A549 (cell line): ENCODE data around the gene MAGEB2. TPM values are rescaled to one million over a fixed set of nuclear protein-coding genes. Genes with fewer than 3 reads are reported as not detected.

ENCODE experiments used
- ATAC-seq, 2 experiments: fragments of 200-7000 bp in 1 of 2; fragments of >200 bp in 1 of 2; cut with Nextera tagmentation in 1 of 2; cut with Tn5 transposase in 1 of 2; 3 replicates each; pipeline versions ENCODE4 v1.8.0 to v1.9.1; 2018 to 2020; ENCODE audit warnings: mild to moderate bottlenecking in 1 of 2, moderate library complexity in 1 of 2
- CTCF ChIA-PET: fragments of 300-600 bp; sonication (Branson Sonifier 250); formaldehyde crosslinking; extraction: SDS; loops from one replicate; lab custom pipeline; 2021; ENCODE audit warnings: antibody characterized with exemption, inconsistent platforms; lab: Yijun Ruan, JAX
- POLR2A ChIA-PET: fragments of 350-600 bp; formaldehyde crosslinking; extraction: SDS; loops from one replicate; lab custom pipeline; 2021; ENCODE audit warnings: antibody characterized with exemption, inconsistent platforms; lab: Yijun Ruan, JAX
- DNase-seq, 2 experiments: peaks; one replicate each; pipeline versions ENCODE4 v3.0.0 to v3.0.0-alpha.2; 2011 to 2016; ENCODE audit warnings: low read depth in 1 of 2, low spot score in 1 of 2
- FAIRE-seq: peaks from 2 replicates; lab custom pipeline; 2011; peaks lifted over from hg19 to GRCh38; lab: Jason Lieb, UNC
- H3K27ac ChIP-seq, 2 experiments: fragments of >200 bp; sonication (Bioruptor Twin); formaldehyde crosslinking; 3 replicates each; pipeline ENCODE4 v1.5.1; 2016 to 2017
- H3K4me1 ChIP-seq: fragments of >200 bp; sonication (Bioruptor Twin); formaldehyde crosslinking; 3 replicates; pipeline ENCODE4 v1.6.1; 2016
- H3K4me2 ChIP-seq: fragments of >200 bp; sonication (Bioruptor Twin); formaldehyde crosslinking; 3 replicates; pipeline ENCODE4 v1.6.1; 2016
- H3K4me3 ChIP-seq: fragments of >200 bp; sonication (Bioruptor Twin); formaldehyde crosslinking; 3 replicates; pipeline ENCODE4 v1.5.1; 2016
- H3K9me3 ChIP-seq: fragments of >200 bp; sonication (Bioruptor Twin); formaldehyde crosslinking; 3 replicates; pipeline ENCODE4 v1.6.1; 2016
- ATOH8 ChIP-seq: fragments of 250-450 bp; sonication (Bioruptor Pico); IDR thresholded peaks from 2 replicates; pipeline ENCODE4 v1.5.0; 2020; ENCODE audit warnings: low read depth, mild to moderate bottlenecking, moderate library complexity
- BHLHE40 ChIP-seq: IDR thresholded peaks from 2 replicates; pipeline ENCODE4 v1.6.1; 2012; ENCODE audit warnings: low read depth, low read length, inconsistent platforms
- CBX2 ChIP-seq: fragments of 200-600 bp; sonication (generic); IDR thresholded peaks from 2 replicates; pipeline ENCODE4 v1.6.1; 2016; ENCODE audit warnings: low read depth, mild to moderate bottlenecking, borderline replicate concordance
- CEBPB ChIP-seq, 2 experiments: fragments of >200 bp in 1 of 2; sonication (Bioruptor Twin) in 1 of 2; formaldehyde crosslinking in 1 of 2; IDR thresholded peaks; 2 replicates each; pipeline ENCODE4 v1.6.1; 2012 to 2016
- CHD4 ChIP-seq: fragments of 200-600 bp; sonication (generic); IDR thresholded peaks from 2 replicates; pipeline ENCODE4 v1.6.1; 2016; ENCODE audit warnings: antibody characterized with exemption, mild to moderate bottlenecking, borderline replicate concordance
- EHMT2 ChIP-seq: fragments of 200-600 bp; sonication (generic); IDR thresholded peaks from 2 replicates; pipeline ENCODE4 v1.6.1; 2016; ENCODE audit warnings: antibody characterized with exemption, low read depth, mild to moderate bottlenecking, moderate library complexity
- ESRRA ChIP-seq: fragments of 150-350 bp; IDR thresholded peaks from 2 replicates; pipeline ENCODE4 v1.6.1; 2014; ENCODE audit warnings: mild to moderate bottlenecking, low read length, borderline replicate concordance
- FOSB ChIP-seq: fragments of 250-450 bp; sonication (Bioruptor Pico); IDR thresholded peaks from 2 replicates; pipeline ENCODE4 v1.5.0; 2020; ENCODE audit warnings: mild to moderate bottlenecking, moderate library complexity
- HEYL ChIP-seq: fragments of 250-450 bp; sonication (Bioruptor Pico); IDR thresholded peaks from 2 replicates; pipeline ENCODE4 v1.8.0; 2021; ENCODE audit warnings: mild to moderate bottlenecking, moderate library complexity
- HOXB5 ChIP-seq: fragments of 250-450 bp; sonication (Bioruptor Pico); IDR thresholded peaks from 2 replicates; pipeline ENCODE4 v1.5.0; 2020; ENCODE audit warnings: mild to moderate bottlenecking, moderate library complexity
- KDM5A ChIP-seq: fragments of 200-600 bp; sonication (generic); IDR thresholded peaks from 2 replicates; pipeline ENCODE4 v1.6.1; 2016; ENCODE audit warnings: antibody characterized with exemption, mild to moderate bottlenecking
- MAFK ChIP-seq: fragments of 450-650 bp; IDR thresholded peaks from 2 replicates; pipeline ENCODE4 v1.6.1; 2014; ENCODE audit not compliant: partially characterized antibody
- MAZ ChIP-seq: fragments of 150-350 bp; IDR thresholded peaks from 2 replicates; pipeline ENCODE4 v1.6.1; 2014; ENCODE audit warnings: antibody characterized with exemption, low read depth, low read length, borderline replicate concordance
- NPAS2 ChIP-seq: fragments of 250-450 bp; sonication (Bioruptor Pico); IDR thresholded peaks from 2 replicates; pipeline ENCODE4 v1.8.0; 2022; ENCODE audit warnings: mild to moderate bottlenecking, moderate library complexity, borderline replicate concordance
- PBX3 ChIP-seq: IDR thresholded peaks from 2 replicates; pipeline ENCODE4 v1.6.1; 2012
- POLR2AphosphoS2 ChIP-seq: conservative IDR thresholded peaks from 2 replicates; pipeline ENCODE4 v1.6.1; 2012; ENCODE audit warnings: low read length, improper control_type of control experiment, inconsistent platforms
- RARB ChIP-seq: fragments of 250-450 bp; sonication (Bioruptor Pico); IDR thresholded peaks from 2 replicates; pipeline ENCODE4 v1.8.0; 2021; ENCODE audit warnings: mild to moderate bottlenecking, moderate library complexity
- RNF2 ChIP-seq: fragments of 200-600 bp; sonication (generic); IDR thresholded peaks from 2 replicates; pipeline ENCODE4 v1.6.1; 2016; ENCODE audit warnings: low read depth, mild to moderate bottlenecking, antibody characterized with exemption, moderate library complexity, borderline replicate concordance
- SMC3 ChIP-seq: fragments of >200 bp; sonication (Bioruptor Twin); formaldehyde crosslinking; IDR thresholded peaks from 3 replicates; pipeline ENCODE4 v1.6.1; 2018; ENCODE audit warnings: inconsistent platforms
- ZC3H11A ChIP-seq: fragments of 450-650 bp; IDR thresholded peaks from 2 replicates; pipeline ENCODE4 v1.6.1; 2014; ENCODE audit warnings: antibody characterized with exemption, mild to moderate bottlenecking
- ZFP36 ChIP-seq: fragments of 450-650 bp; IDR thresholded peaks from 2 replicates; pipeline ENCODE4 v1.6.1; 2014; ENCODE audit warnings: borderline replicate concordance; ENCODE audit not compliant: partially characterized antibody
- ZNF302 ChIP-seq: fragments of 250-450 bp; sonication (Bioruptor Pico); IDR thresholded peaks from 2 replicates; pipeline ENCODE4 v1.9.0; 2021; ENCODE audit warnings: inconsistent platforms, mild to moderate bottlenecking, moderate library complexity
- WGBS: methylation state at CpG from one replicate; pipeline ENCODE4 v1.1.6; 2017; ENCODE audit errors: missing lambda C conversion rate; 5-methylcytosine and 5-hydroxymethylcytosine counted together
- polyA plus RNA-seq, 4 experiments: library from polyadenylated mRNA; depleted of rRNA in 3 of 4; stranded (reverse); fragments of >200 nt; fragmentation: RNase III in 1 of 4; extraction: RNeasy Plus Mini Kit Qiagen cat#74134 plus additional on column Dnase treatment in 1 of 4; gene quantifications; 2 replicates in 3 of 4; 3 replicates in 1 of 4; pipeline ENCODE4 v1.2.3, GENCODE V29; 2011 to 2017
- TF ChIP-seq, protein P1 (sequence below): IDR thresholded peaks from 2 replicates; pipeline ENCODE4 v1.6.1; 2012
- TF ChIP-seq, protein P2 (sequence below): fragments of 200-600 bp; sonication (generic); IDR thresholded peaks from 2 replicates; pipeline ENCODE4 v1.6.1; 2016; ENCODE audit warnings: antibody characterized with exemption, mild to moderate bottlenecking, moderate library complexity
- TF ChIP-seq, protein P3 (sequence below): IDR thresholded peaks from 2 replicates; pipeline ENCODE4 v1.6.1; 2012; ENCODE audit warnings: low read depth, borderline replicate concordance

The MAGEB2 gene
- polyA plus RNA-seq, 2 of the 4 experiments (the other 2 are of a cell fraction), result 0.04 TPM; not detected in 1

- no peak for TF ChIP-seq FOSB
- TF ChIP-seq ESRRA, result no peak
- TF ChIP-seq POLR2AphosphoS2, result no peak
- no peak for TF ChIP-seq ZC3H11A
- no peak for TF ChIP-seq CBX2
- TF ChIP-seq BHLHE40, result no peak
Measured at GRCh38 chrX:30217465-30217864, 2.1 kb downstream of the MAGEB2 start (continued).

DNA sequence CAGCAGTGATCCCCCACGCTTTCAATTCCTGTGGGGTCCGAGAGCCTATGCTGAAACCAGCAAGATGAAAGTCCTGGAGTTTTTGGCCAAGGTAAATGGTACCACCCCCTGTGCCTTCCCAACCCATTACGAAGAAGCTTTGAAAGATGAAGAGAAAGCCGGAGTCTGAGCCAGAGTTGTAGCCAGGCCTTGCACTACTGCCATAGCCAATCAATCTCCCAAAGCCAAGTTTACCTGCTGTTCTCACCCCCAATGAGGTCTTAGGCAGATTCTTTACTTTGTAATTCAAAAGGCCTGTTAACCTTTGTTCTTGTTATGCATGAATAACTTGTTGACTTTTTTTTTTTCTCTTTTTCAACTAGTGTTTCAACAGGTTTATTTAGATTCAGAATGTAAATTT is 4.0 kb downstream of the MAGEB2 start:
- FAIRE-seq (no peak), DNase-seq (no peak), ATAC-seq (no peak)
- Histone ChIP-seq H3K4me3 (no peak overlapping the region), H3K4me2 (no peak overlapping the region), H3K9me3 (no peaks in the 10 kb centered on the region), H3K27ac (no peak overlapping the region), H3K4me1 (no peaks in the 10 kb centered on the region)
- ChIA-PET POLR2A (no interaction called here), CTCF (no interaction called here)
- WGBS, result 81% methylated on average over 4 of the region's 4 CpGs
- TF ChIP-seq MAZ (no peak), ZFP36 (no peak), ATOH8 (CRISPR knock-in tag) (no peak), ZC3H11A (no peak)

- H3K27ac ChIP-seq, result no peak overlapping the region
- ChIA-PET CTCF (no interaction called here), POLR2A (no interaction called here)
- DNase-seq (no peak), ATAC-seq (no peak), FAIRE-seq (no peak)
- no peaks in the 10 kb centered on the region for H3K9me3 ChIP-seq
- no peak overlapping the region for H3K4me3 ChIP-seq
- no peaks in the 10 kb centered on the region for H3K4me1 ChIP-seq
- 83% methylated on average over 5 of the region's 5 CpGs for WGBS
- H3K4me2 ChIP-seq, result no peak overlapping the region
- TF ChIP-seq HOXB5 (CRISPR knock-in tag) (no peak), ZNF302 (CRISPR knock-in tag) (no peak), RARB (CRISPR knock-in tag) (no peak), FOSB (no peak), KDM5A (no peak), NPAS2 (no peak), CHD4 (no peak), HEYL (no peak)
Measured at GRCh38 chrX:30220661-30221060, 5.3 kb downstream of the MAGEB2 start.

DNA sequence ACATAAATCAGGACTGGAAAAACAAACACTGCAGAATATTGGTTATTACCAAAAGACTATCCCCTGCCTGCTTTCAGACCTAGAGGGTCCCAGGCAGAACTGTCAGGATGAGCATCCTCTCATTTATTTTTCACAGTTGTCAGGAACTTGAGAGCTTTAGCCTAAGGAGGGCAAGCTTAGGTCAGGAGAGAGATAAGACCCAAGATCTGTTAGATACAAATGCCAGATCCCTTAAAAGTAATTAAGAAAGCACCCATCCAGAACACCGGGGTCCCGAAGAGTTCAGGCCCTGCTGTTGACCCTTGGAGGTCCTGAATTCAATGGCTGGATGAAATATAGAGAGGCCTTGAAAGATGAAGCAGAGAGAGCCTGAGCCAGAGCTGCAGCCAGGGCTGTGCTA is 9.2 kb downstream of the MAGEB2 start:
- no peak overlapping the region for H3K4me2 ChIP-seq
- POLR2A ChIA-PET, result no interaction called here
- no peak for ATAC-seq
- no peaks in the 10 kb centered on the region for H3K9me3 ChIP-seq
- H3K4me3 ChIP-seq, result no peak overlapping the region
- TF ChIP-seq PBX3, result no peak
- 0% methylated on average over 2 of the region's 2 CpGs for WGBS
- no peak for FAIRE-seq
- H3K4me1 ChIP-seq, result no peaks in the 10 kb centered on the region
- no peak overlapping the region for H3K27ac ChIP-seq
- CTCF ChIA-PET, result no interaction called here
- DNase-seq, result no peak

GRCh38 chrX:30228526-30228925 is 13.2 kb downstream of the MAGEB2 start:
- no peak for ATAC-seq
- no peak for FAIRE-seq
- H3K27ac ChIP-seq, result no peak overlapping the region
- ChIA-PET POLR2A (no interaction called here), CTCF (no interaction called here)
- no peak for TF ChIP-seq FOSB
- TF ChIP-seq, protein P1, sequence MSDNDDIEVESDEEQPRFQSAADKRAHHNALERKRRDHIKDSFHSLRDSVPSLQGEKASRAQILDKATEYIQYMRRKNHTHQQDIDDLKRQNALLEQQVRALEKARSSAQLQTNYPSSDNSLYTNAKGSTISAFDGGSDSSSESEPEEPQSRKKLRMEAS, result no peak
- TF ChIP-seq HEYL, result no peak
- TF ChIP-seq MAFK, result no peak
- TF ChIP-seq RNF2, result no peak
- TF ChIP-seq SMC3, result no peak
- TF ChIP-seq, protein P2, sequence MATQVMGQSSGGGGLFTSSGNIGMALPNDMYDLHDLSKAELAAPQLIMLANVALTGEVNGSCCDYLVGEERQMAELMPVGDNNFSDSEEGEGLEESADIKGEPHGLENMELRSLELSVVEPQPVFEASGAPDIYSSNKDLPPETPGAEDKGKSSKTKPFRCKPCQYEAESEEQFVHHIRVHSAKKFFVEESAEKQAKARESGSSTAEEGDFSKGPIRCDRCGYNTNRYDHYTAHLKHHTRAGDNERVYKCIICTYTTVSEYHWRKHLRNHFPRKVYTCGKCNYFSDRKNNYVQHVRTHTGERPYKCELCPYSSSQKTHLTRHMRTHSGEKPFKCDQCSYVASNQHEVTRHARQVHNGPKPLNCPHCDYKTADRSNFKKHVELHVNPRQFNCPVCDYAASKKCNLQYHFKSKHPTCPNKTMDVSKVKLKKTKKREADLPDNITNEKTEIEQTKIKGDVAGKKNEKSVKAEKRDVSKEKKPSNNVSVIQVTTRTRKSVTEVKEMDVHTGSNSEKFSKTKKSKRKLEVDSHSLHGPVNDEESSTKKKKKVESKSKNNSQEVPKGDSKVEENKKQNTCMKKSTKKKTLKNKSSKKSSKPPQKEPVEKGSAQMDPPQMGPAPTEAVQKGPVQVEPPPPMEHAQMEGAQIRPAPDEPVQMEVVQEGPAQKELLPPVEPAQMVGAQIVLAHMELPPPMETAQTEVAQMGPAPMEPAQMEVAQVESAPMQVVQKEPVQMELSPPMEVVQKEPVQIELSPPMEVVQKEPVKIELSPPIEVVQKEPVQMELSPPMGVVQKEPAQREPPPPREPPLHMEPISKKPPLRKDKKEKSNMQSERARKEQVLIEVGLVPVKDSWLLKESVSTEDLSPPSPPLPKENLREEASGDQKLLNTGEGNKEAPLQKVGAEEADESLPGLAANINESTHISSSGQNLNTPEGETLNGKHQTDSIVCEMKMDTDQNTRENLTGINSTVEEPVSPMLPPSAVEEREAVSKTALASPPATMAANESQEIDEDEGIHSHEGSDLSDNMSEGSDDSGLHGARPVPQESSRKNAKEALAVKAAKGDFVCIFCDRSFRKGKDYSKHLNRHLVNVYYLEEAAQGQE, result no peak
- no peak for TF ChIP-seq CEBPB (IDR thresholded peaks at IDR 0.05)
- no peak for TF ChIP-seq ZFP36
- no peak for TF ChIP-seq EHMT2
- TF ChIP-seq, protein P3, sequence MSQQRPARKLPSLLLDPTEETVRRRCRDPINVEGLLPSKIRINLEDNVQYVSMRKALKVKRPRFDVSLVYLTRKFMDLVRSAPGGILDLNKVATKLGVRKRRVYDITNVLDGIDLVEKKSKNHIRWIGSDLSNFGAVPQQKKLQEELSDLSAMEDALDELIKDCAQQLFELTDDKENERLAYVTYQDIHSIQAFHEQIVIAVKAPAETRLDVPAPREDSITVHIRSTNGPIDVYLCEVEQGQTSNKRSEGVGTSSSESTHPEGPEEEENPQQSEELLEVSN, result no peak
- no peak overlapping the region for H3K4me3 ChIP-seq
- WGBS, result 84% methylated on average over 1 of the region's 1 CpG
- no peak for DNase-seq
- H3K9me3 ChIP-seq, result no peaks in the 10 kb centered on the region
- no peak overlapping the region for H3K4me2 ChIP-seq
- no peaks in the 10 kb centered on the region for H3K4me1 ChIP-seq
